NB4 (cell line): ENCODE measurements around the gene UBE2A.

Experiments
- DNase-seq: peaks from one replicate; pipeline ENCODE4 v3.0.0; 2010; ENCODE audit warnings: low read depth
- H3K4me3 ChIP-seq: one replicate; pipeline ENCODE4 v1.5.1; 2011; ENCODE audit warnings: mild to moderate bottlenecking, low read depth, low read length, moderate library complexity
- MYC ChIP-seq: IDR thresholded peaks from 2 replicates; pipeline ENCODE4 v1.6.1; 2011; ENCODE audit warnings: low read depth, low read length
- POLR2A ChIP-seq: IDR thresholded peaks from 2 replicates; pipeline ENCODE4 v1.6.1; 2011; ENCODE audit warnings: mild to moderate bottlenecking; ENCODE audit not compliant: insufficient read length; ENCODE audit errors: extremely low read depth
- TF ChIP-seq, protein P1 (sequence below): IDR thresholded peaks from 2 replicates; pipeline ENCODE4 v1.6.1; 2011; ENCODE audit warnings: low read depth, low read length
- TF ChIP-seq, protein P2 (sequence below): IDR thresholded peaks from one replicate; pipeline ENCODE4 v1.5.1; 2012; ENCODE audit warnings: low read depth, low read length

Gene UBE2A

DNA sequence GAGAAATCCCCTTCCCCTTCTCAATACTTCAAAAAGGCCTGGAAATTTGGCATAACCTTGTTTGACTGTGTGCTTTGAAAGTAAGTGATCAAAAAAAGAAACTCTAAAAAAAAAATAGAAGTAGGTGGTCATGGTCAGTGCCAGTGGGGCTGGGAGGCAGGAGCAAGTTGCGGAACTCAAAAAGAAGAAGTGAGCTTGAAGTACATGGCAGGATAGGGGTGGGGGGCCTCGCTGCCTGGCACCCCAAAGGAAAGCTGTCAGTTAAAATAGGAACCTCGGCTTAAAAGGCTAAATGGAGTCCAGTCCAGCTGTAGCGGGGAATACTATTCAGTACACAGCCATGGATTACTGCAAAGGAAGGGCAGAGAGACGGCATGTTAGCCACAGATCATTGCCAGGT, 44.1 kb downstream of the UBE2A start:
- peak; percentile 32 for DNase-seq
- H3K4me3 ChIP-seq, result no peak overlapping the region
- TF ChIP-seq MYC (no peak), POLR2A (no peak)
- TF ChIP-seq, protein P1, sequence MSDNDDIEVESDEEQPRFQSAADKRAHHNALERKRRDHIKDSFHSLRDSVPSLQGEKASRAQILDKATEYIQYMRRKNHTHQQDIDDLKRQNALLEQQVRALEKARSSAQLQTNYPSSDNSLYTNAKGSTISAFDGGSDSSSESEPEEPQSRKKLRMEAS, result no peak
- TF ChIP-seq, protein P2, sequence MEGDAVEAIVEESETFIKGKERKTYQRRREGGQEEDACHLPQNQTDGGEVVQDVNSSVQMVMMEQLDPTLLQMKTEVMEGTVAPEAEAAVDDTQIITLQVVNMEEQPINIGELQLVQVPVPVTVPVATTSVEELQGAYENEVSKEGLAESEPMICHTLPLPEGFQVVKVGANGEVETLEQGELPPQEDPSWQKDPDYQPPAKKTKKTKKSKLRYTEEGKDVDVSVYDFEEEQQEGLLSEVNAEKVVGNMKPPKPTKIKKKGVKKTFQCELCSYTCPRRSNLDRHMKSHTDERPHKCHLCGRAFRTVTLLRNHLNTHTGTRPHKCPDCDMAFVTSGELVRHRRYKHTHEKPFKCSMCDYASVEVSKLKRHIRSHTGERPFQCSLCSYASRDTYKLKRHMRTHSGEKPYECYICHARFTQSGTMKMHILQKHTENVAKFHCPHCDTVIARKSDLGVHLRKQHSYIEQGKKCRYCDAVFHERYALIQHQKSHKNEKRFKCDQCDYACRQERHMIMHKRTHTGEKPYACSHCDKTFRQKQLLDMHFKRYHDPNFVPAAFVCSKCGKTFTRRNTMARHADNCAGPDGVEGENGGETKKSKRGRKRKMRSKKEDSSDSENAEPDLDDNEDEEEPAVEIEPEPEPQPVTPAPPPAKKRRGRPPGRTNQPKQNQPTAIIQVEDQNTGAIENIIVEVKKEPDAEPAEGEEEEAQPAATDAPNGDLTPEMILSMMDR, result no peak

DNA sequence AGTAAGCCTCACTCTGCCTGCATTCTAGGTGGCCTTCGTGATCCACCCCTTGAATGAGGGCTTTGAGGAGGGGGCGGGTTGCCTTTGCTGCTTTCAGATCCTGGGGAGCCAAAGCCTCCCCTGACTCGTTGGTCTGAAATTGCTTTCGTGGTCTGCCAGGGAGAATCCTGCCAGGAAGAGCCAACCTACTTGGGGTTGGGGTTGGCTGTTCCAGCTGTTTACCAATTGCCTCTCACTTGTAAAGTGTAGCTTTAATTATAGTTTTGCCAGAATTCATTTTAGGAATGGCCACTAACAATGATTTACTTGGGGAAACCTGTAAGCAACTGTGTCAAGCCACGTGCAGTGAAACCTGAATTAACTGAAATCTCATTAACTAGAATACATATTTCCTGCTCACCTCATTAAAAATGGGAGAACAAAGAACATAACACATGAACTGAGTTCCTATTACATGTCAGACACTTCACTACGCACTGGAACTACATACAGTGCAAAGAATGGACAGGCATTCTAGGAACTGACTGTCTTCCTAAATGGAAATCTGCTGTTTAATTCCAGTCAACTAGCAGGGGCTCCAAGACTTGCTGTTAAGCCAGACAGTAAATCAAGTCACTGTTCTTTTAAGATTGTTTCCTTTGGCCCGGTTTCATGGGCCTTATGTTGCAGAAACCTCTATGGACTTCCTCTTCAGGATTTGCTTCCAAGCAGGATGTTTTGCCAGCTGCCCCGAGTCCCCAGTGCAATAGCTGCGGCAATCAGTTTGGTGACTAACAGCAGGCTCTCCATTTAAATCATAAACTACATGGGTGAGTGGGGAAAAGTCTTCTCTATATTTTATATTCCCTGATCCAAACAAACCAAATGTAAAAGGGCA, 48.2 kb downstream of the UBE2A start:
- TF ChIP-seq MYC (no peak), POLR2A (no peak)
- TF ChIP-seq, protein P2, result no peak
- TF ChIP-seq, protein P1, result no peak
- H3K4me3 ChIP-seq, result no peak overlapping the region
- DNase-seq, result no peak

DNA sequence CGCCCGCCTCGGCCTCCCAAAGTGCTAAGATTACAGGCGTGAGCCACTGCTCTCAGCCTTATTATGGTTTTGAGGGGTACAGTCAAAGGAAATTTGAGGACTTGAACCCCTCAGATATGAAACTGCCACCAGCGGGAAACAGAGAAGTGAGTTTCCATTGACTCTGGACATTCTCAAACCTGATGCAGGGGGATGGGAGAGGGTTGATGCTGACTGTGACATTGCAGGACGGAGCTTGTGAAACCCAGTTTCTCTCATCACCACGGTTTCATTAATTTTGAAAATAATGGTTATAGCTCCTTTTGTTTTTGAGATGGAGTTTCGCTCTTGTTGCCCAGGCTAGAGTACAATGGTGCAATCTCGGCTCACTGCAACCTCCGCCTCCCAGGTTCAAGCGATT, 50.1 kb downstream of the UBE2A start:
- DNase-seq, result no peak
- no peak overlapping the region for H3K4me3 ChIP-seq
- TF ChIP-seq, protein P1, result no peak
- TF ChIP-seq, protein P2, result no peak
- no peak for TF ChIP-seq MYC
- TF ChIP-seq POLR2A, result no peak

- TF ChIP-seq, protein P2, result no peak
- TF ChIP-seq MYC, result no peak
- no peak for TF ChIP-seq POLR2A
- TF ChIP-seq, protein P1, result no peak
- no peak for DNase-seq
- no peak overlapping the region for H3K4me3 ChIP-seq
These were observed 50.7 kb downstream of the UBE2A start for GRCh38 chrX:119624951-119625668.

DNA sequence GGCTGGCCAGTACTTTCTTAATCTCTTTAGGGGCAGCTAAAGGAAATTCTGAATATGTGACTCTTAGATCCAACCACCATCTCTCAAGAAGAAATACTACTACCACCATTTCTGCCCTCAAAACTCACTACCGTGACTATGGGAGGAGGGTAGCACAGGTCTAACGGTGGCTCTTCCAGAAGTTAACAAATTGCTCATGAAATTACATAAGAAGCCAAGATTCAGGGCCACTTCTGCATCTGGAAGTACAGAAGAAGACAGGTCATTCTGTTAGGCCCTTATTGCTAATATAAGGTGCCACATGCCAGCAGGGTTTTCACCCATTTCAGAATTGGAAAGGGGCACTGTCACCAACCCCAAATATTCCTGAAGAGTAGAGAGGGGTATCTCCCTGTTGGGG, 51.5 kb downstream of the UBE2A start:
- no peak for TF ChIP-seq POLR2A
- TF ChIP-seq, protein P2, result no peak
- TF ChIP-seq, protein P1, result no peak
- no peak for TF ChIP-seq MYC
- DNase-seq, result no peak
- H3K4me3 ChIP-seq, result no peak overlapping the region
